ENCODE data around the gene PTPRR. TPM values are rescaled to one million over a fixed set of nuclear protein-coding genes. Genes with fewer than 3 reads are reported as not detected.

Gene PTPRR
- total RNA-seq, 1 experiment from 2014 or later: 0.46 TPM

GRCh38 chr12:70763666-70764065 lies 156.9 kb downstream of the PTPRR start (continued):
- TF ChIP-seq ZNF281 (CRISPR knock-in tag; IDR thresholded peaks at IDR 0.05) (no peak), FOXP1 (CRISPR knock-in tag; IDR thresholded peaks at IDR 0.05; ENCODE audit: borderline replicate concordance) (no peak), ATF3 (CRISPR knock-in tag; conservative IDR thresholded peaks at IDR 0.05) (no peak), GRHL2 (CRISPR knock-in tag; IDR thresholded peaks at IDR 0.05; ENCODE audit: insufficient replicate concordance, severe bottlenecking) (no peak)

GRCh38 chr12:70762000-70762399 lies 158.5 kb downstream of the PTPRR start:
- H3K27ac Mint-ChIP-seq: no peak overlapping the region
- CTCF ChIA-PET: no interaction called here
- H3K4me1 Mint-ChIP-seq: peaks cover 22% of the 10 kb centered on the region
- no peak for TF ChIP-seq PREB (CRISPR knock-in tag; IDR thresholded peaks at IDR 0.05; ENCODE audit: borderline replicate concordance)
- no peak for TF ChIP-seq USF1 (CRISPR knock-in tag; IDR thresholded peaks at IDR 0.05)
- no peak for TF ChIP-seq MXD4 (CRISPR knock-in tag; IDR thresholded peaks at IDR 0.05; ENCODE audit: borderline replicate concordance)
- TF ChIP-seq ETV6 (CRISPR knock-in tag; IDR thresholded peaks at IDR 0.05): no peak
- no peak for TF ChIP-seq FOXJ3 (CRISPR knock-in tag; IDR thresholded peaks at IDR 0.05; ENCODE audit: borderline replicate concordance)
- TF ChIP-seq ATF3 (CRISPR knock-in tag; conservative IDR thresholded peaks at IDR 0.05): no peak
- TF ChIP-seq ZNF121 (CRISPR knock-in tag; IDR thresholded peaks at IDR 0.05): no peak
- TF ChIP-seq ZBTB21 (CRISPR knock-in tag; IDR thresholded peaks at IDR 0.05; ENCODE audit: borderline replicate concordance): no peak
- TF ChIP-seq, protein P1, sequence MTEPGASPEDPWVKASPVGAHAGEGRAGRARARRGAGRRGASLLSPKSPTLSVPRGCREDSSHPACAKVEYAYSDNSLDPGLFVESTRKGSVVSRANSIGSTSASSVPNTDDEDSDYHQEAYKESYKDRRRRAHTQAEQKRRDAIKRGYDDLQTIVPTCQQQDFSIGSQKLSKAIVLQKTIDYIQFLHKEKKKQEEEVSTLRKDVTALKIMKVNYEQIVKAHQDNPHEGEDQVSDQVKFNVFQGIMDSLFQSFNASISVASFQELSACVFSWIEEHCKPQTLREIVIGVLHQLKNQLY (CRISPR knock-in tag; IDR thresholded peaks at IDR 0.05): no peak
- TF ChIP-seq HMGA2 (CRISPR knock-in tag; IDR thresholded peaks at IDR 0.05): no peak
- TF ChIP-seq ZNF396 (CRISPR knock-in tag; IDR thresholded peaks at IDR 0.05; ENCODE audit: borderline replicate concordance): no peak
- TF ChIP-seq EMX1 (CRISPR knock-in tag; IDR thresholded peaks at IDR 0.05): no peak
- TF ChIP-seq, protein P2, sequence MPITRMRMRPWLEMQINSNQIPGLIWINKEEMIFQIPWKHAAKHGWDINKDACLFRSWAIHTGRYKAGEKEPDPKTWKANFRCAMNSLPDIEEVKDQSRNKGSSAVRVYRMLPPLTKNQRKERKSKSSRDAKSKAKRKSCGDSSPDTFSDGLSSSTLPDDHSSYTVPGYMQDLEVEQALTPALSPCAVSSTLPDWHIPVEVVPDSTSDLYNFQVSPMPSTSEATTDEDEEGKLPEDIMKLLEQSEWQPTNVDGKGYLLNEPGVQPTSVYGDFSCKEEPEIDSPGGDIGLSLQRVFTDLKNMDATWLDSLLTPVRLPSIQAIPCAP (CRISPR knock-in tag; IDR thresholded peaks at IDR 0.05): no peak
- no peak for TF ChIP-seq RORB (CRISPR knock-in tag; IDR thresholded peaks at IDR 0.05)
- TF ChIP-seq NFYB (CRISPR knock-in tag; conservative IDR thresholded peaks at IDR 0.05; ENCODE audit: low read depth): no peak
- no peak for TF ChIP-seq PRRX2 (CRISPR knock-in tag; IDR thresholded peaks at IDR 0.05)
- H3K4me3 Mint-ChIP-seq: no peak overlapping the region
- no peak for DNase-seq (ENCODE audit: low spot score)
- peaks cover 33% of the 10 kb centered on the region for H3K36me3 Mint-ChIP-seq
- no peak for ATAC-seq
- H3K27me3 Mint-ChIP-seq (ENCODE audit: low read depth): no peaks in the 10 kb centered on the region
- peaks cover 29% of the 10 kb centered on the region for H3K9me3 Mint-ChIP-seq
- POLR2A ChIA-PET: no interaction called here

Measured in WTC11 (cell line).